ENCODE data around the gene DNM2. TPM values are rescaled to one million over a fixed set of nuclear protein-coding genes. Genes with fewer than 3 reads are reported as not detected.

Gene DNM2
- total RNA-seq, 4 donors from 2014 or later = 135 to 322 (median 173) TPM

- TF ChIP-seq EP300 (IDR thresholded peaks at IDR 0.05) (no peak), POLR2A (IDR thresholded peaks at IDR 0.05) (no peak), POLR2AphosphoS5 (IDR thresholded peaks at IDR 0.05) (no peak)
- TF ChIP-seq, protein P1, sequence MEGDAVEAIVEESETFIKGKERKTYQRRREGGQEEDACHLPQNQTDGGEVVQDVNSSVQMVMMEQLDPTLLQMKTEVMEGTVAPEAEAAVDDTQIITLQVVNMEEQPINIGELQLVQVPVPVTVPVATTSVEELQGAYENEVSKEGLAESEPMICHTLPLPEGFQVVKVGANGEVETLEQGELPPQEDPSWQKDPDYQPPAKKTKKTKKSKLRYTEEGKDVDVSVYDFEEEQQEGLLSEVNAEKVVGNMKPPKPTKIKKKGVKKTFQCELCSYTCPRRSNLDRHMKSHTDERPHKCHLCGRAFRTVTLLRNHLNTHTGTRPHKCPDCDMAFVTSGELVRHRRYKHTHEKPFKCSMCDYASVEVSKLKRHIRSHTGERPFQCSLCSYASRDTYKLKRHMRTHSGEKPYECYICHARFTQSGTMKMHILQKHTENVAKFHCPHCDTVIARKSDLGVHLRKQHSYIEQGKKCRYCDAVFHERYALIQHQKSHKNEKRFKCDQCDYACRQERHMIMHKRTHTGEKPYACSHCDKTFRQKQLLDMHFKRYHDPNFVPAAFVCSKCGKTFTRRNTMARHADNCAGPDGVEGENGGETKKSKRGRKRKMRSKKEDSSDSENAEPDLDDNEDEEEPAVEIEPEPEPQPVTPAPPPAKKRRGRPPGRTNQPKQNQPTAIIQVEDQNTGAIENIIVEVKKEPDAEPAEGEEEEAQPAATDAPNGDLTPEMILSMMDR (IDR thresholded peaks at IDR 0.05) = no peak
- DNase-seq (ENCODE audit: low spot score in 2 of 2) = no peak
- 84% methylated on average over 15 of the region's 20 CpGs for WGBS
- Histone ChIP-seq H3K27ac (peak overlapping the region; percentile 70), H3K4me3 (no peak overlapping the region), H3K27me3 (no peaks in the 10 kb centered on the region), H3K4me1 (peaks cover 77% of the 10 kb centered on the region), H3K9me3 (no peaks in the 10 kb centered on the region), H3K36me3 (no peaks in the 10 kb centered on the region)
Observed at GRCh38 chr19:10748195-10748926, 30.5 kb downstream of the DNM2 start.

DNA sequence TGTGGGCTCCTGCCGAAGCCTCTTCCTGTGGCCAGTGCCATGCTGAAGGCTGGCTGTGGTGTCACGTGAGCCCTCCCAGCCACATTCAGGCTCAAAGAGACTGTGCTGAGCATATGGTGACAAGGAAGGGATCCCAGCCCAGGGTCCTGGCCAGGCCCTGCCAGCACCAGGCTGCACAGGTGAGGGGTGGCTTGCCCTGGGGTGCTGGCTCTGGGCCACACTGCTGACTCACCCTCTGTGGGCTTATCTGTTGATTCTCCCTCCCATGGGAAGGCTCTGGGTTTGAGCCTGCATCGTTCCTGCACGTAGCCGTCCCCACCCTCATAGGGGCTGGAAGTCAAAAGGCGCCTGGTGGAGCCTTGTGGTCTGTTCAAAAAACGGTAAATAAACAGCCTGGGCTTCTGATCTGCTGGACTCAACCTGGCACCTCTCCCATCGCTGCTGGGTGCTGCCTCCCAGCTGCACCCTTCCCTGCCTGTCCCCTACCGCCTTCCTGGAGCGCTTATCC lies 31.1 kb downstream of the DNM2 start:
- Histone ChIP-seq H3K9me3 (no peaks in the 10 kb centered on the region), H3K4me3 (no peak overlapping the region), H3K4me1 (peaks cover 80% of the 10 kb centered on the region), H3K27me3 (no peaks in the 10 kb centered on the region), H3K27ac (peak overlapping the region; percentile 70), H3K36me3 (no peaks in the 10 kb centered on the region)
- 30% methylated on average over 8 of the region's 10 CpGs for WGBS
- TF ChIP-seq POLR2A (IDR thresholded peaks at IDR 0.05) (no peak), POLR2AphosphoS5 (IDR thresholded peaks at IDR 0.05) (no peak), EP300 (IDR thresholded peaks at IDR 0.05) (no peak)
- TF ChIP-seq, protein P1 (IDR thresholded peaks at IDR 0.05) = no peak
- no peak for DNase-seq (ENCODE audit: low spot score in 2 of 2)

- peak overlapping the region; percentile 70 for H3K27ac ChIP-seq
- no peak overlapping the region for H3K4me3 ChIP-seq
- H3K27me3 ChIP-seq = no peaks in the 10 kb centered on the region
- no peaks in the 10 kb centered on the region for H3K9me3 ChIP-seq
- H3K4me1 ChIP-seq = peaks cover 77% of the 10 kb centered on the region
- H3K36me3 ChIP-seq = no peaks in the 10 kb centered on the region
- WGBS = 81% methylated on average over 11 of the region's 13 CpGs
- TF ChIP-seq EP300 (IDR thresholded peaks at IDR 0.05) = no peak
- TF ChIP-seq, protein P1 (IDR thresholded peaks at IDR 0.05) = no peak
- no peak for TF ChIP-seq POLR2A (IDR thresholded peaks at IDR 0.05)
- no peak for TF ChIP-seq POLR2AphosphoS5 (IDR thresholded peaks at IDR 0.05)
- no peak for DNase-seq (ENCODE audit: low spot score in 2 of 2)
Observed at GRCh38 chr19:10749435-10750384, 31.8 kb downstream of the DNM2 start.

DNA sequence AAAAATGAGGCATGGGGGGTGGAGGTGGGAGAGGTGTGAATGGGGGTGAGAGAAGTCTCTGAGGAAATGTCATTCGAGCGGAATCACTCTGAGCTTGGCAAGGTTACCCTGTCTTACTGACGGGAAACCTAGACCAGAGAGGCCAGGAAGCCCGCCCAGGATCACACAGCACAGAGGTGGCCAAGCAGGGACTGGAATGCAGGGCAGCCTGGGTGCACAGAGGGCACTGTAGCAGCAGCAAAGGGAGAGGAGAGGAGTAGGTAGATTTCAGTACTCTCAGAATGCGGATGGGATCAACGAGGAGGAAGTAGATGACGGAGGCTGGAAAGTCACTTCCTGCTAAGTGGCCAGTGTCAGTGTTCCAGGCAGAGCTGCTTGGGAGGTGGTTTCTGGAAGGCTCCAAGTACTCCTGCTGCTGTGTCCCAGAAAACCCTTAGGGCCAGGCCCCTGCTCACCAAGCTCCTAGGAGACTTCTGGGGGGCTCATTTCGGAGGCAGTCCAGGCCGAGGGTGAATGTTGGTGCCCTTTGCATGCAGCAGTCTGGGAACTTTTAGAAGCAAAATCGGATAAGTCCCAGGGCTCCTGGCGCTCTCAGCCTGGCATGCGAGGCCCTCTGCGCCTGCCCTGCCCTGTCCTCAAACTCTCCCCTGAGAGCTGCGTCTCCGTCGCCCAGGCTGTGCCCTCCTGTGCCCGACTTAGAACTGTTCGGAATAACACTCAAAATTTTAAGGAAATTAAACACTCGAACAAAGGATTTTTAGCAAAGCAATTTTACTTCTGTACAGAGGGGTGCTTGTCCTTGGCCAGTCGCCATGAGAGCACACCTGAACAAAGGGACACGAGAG lies 33.5 kb downstream of the DNM2 start:
- Histone ChIP-seq H3K36me3 (no peaks in the 10 kb centered on the region), H3K4me1 (peaks cover 88% of the 10 kb centered on the region), H3K27me3 (no peaks in the 10 kb centered on the region), H3K27ac (peak overlapping the region; percentile 72), H3K4me3 (peak overlapping the region; percentile 0), H3K9me3 (no peaks in the 10 kb centered on the region)
- no peak for DNase-seq (ENCODE audit: low spot score in 2 of 2)
- TF ChIP-seq, protein P1 (IDR thresholded peaks at IDR 0.05) = no peak
- TF ChIP-seq POLR2A (IDR thresholded peaks at IDR 0.05) (no peak), EP300 (IDR thresholded peaks at IDR 0.05) (no peak), POLR2AphosphoS5 (IDR thresholded peaks at IDR 0.05) (no peak)
- WGBS = 52% methylated on average over 20 of the region's 21 CpGs

All from suprapubic skin (tissue), 4 donors.